GM12801 (cell line): ENCODE results near the gene DOCK4.

Experiments
- TF ChIP-seq, protein P1 (sequence below): IDR thresholded peaks from one replicate; pipeline ENCODE4 v1.5.1; 2011; ENCODE audit warnings: control low read depth; ENCODE audit not compliant: insufficient read length; ENCODE audit errors: extremely low read depth

Gene DOCK4

DNA sequence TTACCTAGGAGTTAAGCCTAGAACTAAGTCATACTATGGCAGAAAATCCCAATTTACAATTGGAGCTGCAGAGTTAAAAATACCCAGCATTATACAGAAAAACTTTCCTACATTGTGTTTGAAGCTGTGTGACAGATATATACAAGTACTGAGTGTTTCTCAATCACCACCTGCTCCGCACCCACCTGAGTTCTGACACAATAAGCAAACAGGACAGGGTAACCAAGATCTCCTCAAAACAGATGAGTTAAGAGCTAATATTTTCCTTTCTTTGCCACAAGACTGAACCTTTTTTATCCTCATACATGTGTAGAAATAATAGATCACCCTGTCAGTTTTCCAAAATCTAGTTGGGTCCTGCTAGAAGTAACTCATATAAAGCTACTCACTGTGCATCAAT is 186.3 kb downstream of the DOCK4 start:
- TF ChIP-seq, protein P1, sequence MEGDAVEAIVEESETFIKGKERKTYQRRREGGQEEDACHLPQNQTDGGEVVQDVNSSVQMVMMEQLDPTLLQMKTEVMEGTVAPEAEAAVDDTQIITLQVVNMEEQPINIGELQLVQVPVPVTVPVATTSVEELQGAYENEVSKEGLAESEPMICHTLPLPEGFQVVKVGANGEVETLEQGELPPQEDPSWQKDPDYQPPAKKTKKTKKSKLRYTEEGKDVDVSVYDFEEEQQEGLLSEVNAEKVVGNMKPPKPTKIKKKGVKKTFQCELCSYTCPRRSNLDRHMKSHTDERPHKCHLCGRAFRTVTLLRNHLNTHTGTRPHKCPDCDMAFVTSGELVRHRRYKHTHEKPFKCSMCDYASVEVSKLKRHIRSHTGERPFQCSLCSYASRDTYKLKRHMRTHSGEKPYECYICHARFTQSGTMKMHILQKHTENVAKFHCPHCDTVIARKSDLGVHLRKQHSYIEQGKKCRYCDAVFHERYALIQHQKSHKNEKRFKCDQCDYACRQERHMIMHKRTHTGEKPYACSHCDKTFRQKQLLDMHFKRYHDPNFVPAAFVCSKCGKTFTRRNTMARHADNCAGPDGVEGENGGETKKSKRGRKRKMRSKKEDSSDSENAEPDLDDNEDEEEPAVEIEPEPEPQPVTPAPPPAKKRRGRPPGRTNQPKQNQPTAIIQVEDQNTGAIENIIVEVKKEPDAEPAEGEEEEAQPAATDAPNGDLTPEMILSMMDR: no peak

DNA sequence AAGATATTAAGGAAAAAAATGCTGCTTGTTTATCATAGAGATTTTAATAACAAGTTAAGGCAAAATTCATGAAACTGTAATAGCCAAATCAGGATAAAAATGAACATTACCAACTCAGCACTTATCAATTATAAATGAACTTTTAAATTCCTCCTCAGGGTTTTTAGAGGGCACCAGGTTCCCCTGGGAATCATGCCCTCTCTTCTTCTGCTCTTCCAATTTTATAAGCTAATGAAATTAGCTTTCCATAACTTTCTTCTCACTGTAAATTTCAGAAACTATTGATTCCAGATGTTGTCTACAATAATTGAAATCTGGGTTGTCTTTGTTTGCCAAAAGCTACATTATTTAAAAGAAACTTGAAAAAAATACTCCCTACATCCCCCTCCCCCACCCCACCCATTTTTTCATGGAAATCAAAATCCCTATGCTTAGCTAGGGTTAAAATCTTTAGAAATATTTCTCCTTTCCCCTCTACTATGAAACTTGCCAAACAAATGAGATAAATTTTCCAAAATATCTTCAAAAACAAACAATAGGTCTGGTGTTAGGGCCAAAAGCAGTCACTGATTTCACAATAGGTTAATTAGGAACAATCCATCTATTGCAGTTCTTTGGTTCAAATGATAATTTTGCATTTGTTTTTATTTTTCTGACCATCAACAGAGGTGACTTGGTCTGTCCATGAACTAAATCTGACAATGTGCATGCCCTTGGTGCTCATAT is 187.7 kb downstream of the DOCK4 start:
- TF ChIP-seq, protein P1: no peak

DNA sequence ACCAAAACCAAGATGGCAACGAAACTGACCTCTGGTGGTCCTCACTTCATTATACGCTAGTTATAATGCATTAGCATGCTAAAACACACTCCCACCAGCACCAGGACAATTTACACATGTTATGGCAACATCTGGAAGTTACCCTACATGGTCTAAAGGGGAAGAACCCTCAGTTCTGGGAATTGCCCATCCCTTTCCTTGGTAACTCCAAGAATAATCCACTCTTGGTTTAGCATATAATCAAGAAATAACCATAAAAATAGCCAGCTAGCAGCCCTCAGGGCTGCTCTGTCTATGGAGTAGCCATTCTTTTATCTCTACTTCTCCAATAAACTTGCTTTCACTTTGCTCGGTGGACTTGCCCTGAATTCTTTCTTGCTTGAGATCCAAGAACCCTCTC is 191.1 kb downstream of the DOCK4 start:
- TF ChIP-seq, protein P1: no peak

DNA sequence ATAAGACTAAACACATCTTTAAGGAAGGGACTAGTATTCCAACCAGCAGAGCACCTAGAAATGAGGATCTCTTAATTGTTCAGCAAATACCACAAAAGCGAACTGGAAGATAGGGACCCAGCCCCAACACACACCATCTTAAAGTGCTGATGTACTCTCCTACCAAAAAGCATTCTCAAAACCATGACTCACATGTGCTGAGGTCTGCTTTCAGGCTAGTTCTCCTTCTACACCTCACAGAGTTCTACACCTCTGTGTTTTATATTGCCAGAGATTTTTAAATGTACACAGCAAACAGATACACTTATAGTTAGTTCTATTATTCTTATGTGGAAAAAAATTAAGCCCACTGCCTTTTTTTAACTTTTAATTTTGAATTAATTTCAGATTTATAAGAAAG is 191.9 kb downstream of the DOCK4 start:
- TF ChIP-seq, protein P1: no peak

DNA sequence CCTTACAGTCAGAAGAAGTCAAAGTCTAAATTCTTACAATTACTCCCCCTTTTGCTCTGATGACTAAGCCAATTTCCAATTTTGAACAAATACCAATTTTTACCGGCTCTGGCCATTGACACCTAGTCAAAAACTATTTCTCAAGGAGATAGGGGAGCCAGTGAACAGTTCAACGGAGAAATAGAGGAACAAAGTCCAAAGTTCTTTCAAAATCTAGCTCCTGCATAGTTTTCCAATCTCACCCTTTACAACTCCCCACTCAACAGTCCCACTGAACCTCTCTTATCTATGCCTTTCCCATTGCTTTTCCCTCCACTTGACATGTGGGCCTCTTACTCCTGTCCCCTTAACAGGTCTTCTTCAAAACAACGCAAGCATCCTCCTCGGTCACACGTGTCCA is 192.9 kb downstream of the DOCK4 start:
- TF ChIP-seq, protein P1: no peak

DNA sequence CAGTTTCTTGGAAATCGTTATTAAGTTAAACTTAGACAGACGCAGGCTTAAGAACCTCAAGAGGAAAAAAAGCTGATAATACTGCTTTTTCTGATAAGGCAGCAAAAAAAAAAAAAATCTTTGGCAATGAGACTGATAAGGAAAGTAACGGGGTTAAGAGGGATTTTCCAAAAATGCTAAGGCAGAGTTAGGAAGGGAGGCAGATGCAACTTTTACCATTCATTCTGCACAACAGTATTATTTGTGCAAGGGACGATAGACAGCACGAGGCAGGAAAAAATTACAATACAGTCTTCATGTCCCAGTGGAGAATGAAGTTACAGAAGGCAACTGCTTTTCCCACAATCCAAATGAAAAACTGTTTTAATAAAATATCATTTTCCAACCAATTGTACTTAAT is 194.0 kb downstream of the DOCK4 start:
- TF ChIP-seq, protein P1: no peak

DNA sequence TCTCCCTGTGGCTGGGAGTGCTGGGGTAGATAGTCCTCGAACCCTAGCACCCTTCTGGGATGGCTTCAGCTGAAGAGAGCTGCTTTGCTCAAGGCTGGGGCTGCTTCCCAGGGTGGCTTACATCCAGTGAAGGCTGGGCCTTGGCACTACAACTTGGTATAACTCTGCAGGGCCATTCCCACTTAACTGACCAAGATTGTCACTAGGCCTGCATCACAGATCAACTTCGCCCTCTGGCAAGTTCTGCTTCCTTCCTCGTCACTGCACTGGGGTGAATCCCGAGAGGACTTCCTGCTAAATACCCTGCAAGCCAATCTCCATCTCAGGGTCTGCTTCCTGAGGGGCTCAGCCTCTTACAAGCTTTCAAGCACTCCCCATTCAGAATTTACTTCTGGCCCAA is 195.2 kb downstream of the DOCK4 start:
- TF ChIP-seq, protein P1: no peak
